GM18502 (cell line): ENCODE data around the gene SPATS2.

ENCODE experiments used
- ATAC-seq: cut with Tn5 transposase; IDR thresholded peaks from one replicate; pipeline ENCODE4 v1.9.1; 2021; ENCODE audit warnings: mild to moderate bottlenecking; ENCODE audit not compliant: unreplicated experiment, poor library complexity

Gene SPATS2

GRCh38 chr12:49451468-49452259 is 84.4 kb downstream of the SPATS2 start:
- ATAC-seq, result peak; percentile 63

GRCh38 chr12:49455501-49455900 is 88.2 kb downstream of the SPATS2 start:
- no peak for ATAC-seq

GRCh38 chr12:49456131-49456679 is 88.9 kb downstream of the SPATS2 start:
- ATAC-seq, result no peak

GRCh38 chr12:49458816-49459215 is 91.6 kb downstream of the SPATS2 start:
- ATAC-seq, result no peak

GRCh38 chr12:49461221-49461620 is 94.0 kb downstream of the SPATS2 start:
- no peak for ATAC-seq

- no peak for ATAC-seq
Observed at GRCh38 chr12:49462083-49462744, 95.0 kb downstream of the SPATS2 start.

GRCh38 chr12:49465132-49465531 is 97.9 kb downstream of the SPATS2 start:
- ATAC-seq, result no peak

GRCh38 chr12:49470986-49471385 is 103.7 kb downstream of the SPATS2 start:
- no peak for ATAC-seq

- ATAC-seq, result no peak
Observed at GRCh38 chr12:49471557-49471956, 104.3 kb downstream of the SPATS2 start.

GRCh38 chr12:49476091-49476490 is 108.8 kb downstream of the SPATS2 start:
- no peak for ATAC-seq

- no peak for ATAC-seq
Observed at GRCh38 chr12:49478949-49479664, 111.8 kb downstream of the SPATS2 start.

- no peak for ATAC-seq
Observed at GRCh38 chr12:49482095-49483051, 115.1 kb downstream of the SPATS2 start.

GRCh38 chr12:49483619-49484018 is 116.4 kb downstream of the SPATS2 start:
- no peak for ATAC-seq

- ATAC-seq, result no peak
Observed at GRCh38 chr12:49487605-49488004, 120.3 kb downstream of the SPATS2 start.

- no peak for ATAC-seq
Observed at GRCh38 chr12:49489154-49489553, 121.9 kb downstream of the SPATS2 start.

- no peak for ATAC-seq
Observed at GRCh38 chr12:49489720-49490119, 122.5 kb downstream of the SPATS2 start.

- ATAC-seq, result no peak
Observed at GRCh38 chr12:49491823-49492222, 124.6 kb downstream of the SPATS2 start.

GRCh38 chr12:49493900-49494299 is 126.6 kb downstream of the SPATS2 start:
- no peak for ATAC-seq

- ATAC-seq, result no peak
Observed at GRCh38 chr12:49496417-49497360, 129.4 kb downstream of the SPATS2 start.
